ENCODE results near the gene PIP5KL1. TPM values are rescaled to one million over a fixed set of nuclear protein-coding genes. Genes with fewer than 3 reads are reported as not detected.

Gene PIP5KL1
- total and polyA plus RNA-seq, 2 experiments from 2014 or later, result 0.89 to 3.4 TPM

DNA sequence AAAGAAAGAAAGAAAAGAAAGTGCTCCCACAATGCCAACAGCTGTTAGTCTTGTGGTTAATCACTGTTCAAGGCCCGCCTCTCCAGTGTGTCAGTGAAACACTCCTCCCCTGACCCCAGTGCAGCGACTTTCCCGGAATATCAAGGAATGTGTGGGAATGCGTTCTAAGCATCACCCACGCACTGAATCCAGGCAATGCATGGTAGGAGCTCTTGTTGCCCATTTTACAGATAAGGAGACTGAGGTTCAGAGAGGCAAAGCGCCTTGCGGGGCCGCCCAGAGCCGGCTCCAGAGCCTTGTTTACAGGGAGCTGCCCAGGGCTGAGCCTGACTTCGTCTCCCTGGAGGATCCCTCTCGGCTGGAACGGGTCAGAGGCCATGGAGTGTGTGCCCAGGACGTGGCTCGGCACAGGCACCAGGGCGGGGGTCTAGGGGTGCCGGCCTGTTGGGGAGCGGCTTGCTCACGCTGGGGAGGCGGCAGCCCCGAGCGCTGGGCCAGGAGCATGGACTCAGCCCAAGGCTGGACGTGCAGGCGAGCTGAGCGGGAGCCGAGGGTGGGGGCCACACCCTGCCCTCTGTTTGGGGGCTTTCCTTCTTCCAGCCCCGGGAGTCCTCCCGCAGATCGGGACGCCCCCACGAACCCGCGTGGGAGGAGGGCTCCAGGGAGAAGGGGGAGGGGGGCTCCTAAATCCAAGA is 32.0 kb downstream of the PIP5KL1 start:
- Histone ChIP-seq H3K4me1 (ENCODE audit: low read depth) (peaks cover 18% of the 10 kb centered on the region), H3K4me3 (peak overlapping the region; percentile 80), H3K36me3 (peaks cover 17% of the 10 kb centered on the region), H3K9me3 (ENCODE audit: low read depth) (no peaks in the 10 kb centered on the region), H3K27me3 (no peaks in the 10 kb centered on the region), H3K27ac (peak overlapping the region; percentile 97)
- peak; percentile 45 to 96 for DNase-seq (ENCODE audit: low read depth in 1 of 2, low spot score in 1 of 2)
- no peak for TF ChIP-seq CTCF (IDR thresholded peaks at IDR 0.05; ENCODE audit: low read depth, low read length)

- Histone ChIP-seq H3K4me1 (ENCODE audit: low read depth) (peaks cover 13% of the 10 kb centered on the region), H3K4me3 (peak overlapping the region; percentile 18), H3K36me3 (peaks cover 30% of the 10 kb centered on the region), H3K27me3 (no peaks in the 10 kb centered on the region), H3K9me3 (ENCODE audit: low read depth) (no peaks in the 10 kb centered on the region), H3K27ac (peak overlapping the region; percentile 97)
- peak; percentile 93 for DNase-seq (ENCODE audit: low read depth in 1 of 2, low spot score in 1 of 2)
- TF ChIP-seq CTCF (IDR thresholded peaks at IDR 0.05; ENCODE audit: low read depth, low read length), result no peak
These were observed 33.3 kb downstream of the PIP5KL1 start for GRCh38 chr9:127897193-127897692.

DNA sequence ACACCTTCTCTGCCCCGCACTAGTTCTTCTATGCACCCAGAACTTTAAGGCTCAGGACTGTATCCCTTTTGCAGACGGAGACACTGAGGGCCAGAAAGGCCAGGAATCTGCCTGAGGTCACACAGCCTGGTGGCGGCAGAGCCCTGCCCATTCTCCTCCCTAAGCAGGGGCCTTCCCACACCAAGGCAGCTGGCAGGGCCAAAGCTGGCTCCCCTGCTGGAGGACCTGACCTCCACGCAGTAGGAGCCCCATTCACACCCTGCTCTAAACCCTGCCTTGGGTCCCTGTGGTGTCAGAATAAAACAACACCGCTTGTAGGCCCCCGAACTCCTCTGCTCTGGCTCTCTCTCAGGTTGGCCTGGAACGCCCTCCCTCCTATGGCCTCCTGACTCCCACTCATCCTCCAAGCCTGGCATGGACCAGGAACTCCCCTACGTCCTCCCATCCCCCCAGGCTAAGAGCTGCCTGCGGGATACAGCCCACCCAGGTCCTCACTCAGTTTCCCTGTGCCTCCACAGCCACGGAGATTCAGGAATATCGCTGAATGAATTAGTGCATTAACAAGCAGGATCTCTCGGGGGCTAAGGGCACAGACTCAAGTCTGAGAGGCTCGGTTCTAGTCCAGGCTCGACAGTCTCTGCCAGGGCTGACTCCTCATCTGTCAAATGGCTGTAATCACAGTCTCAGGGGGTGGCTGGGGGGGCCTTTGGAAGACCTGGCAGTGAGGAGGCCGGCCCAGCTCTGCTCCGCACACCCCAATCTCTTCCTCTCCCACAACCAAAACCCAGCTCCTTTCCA is 34.0 kb downstream of the PIP5KL1 start:
- Histone ChIP-seq H3K4me1 (ENCODE audit: low read depth) (peaks cover 13% of the 10 kb centered on the region), H3K4me3 (peak overlapping the region; percentile 18), H3K27me3 (no peaks in the 10 kb centered on the region), H3K27ac (peak overlapping the region; percentile 97), H3K36me3 (peaks cover 30% of the 10 kb centered on the region), H3K9me3 (ENCODE audit: low read depth) (no peaks in the 10 kb centered on the region)
- no peak for DNase-seq (ENCODE audit: low read depth in 1 of 2, low spot score in 1 of 2)
- TF ChIP-seq CTCF (IDR thresholded peaks at IDR 0.05; ENCODE audit: low read depth, low read length), result no peak

- H3K27me3 ChIP-seq, result no peaks in the 10 kb centered on the region
- H3K4me3 ChIP-seq, result no peak overlapping the region
- H3K36me3 ChIP-seq, result peaks cover 30% of the 10 kb centered on the region
- TF ChIP-seq CTCF (IDR thresholded peaks at IDR 0.05; ENCODE audit: low read depth, low read length), result no peak
- peaks cover 13% of the 10 kb centered on the region for H3K4me1 ChIP-seq (ENCODE audit: low read depth)
- H3K9me3 ChIP-seq (ENCODE audit: low read depth), result no peaks in the 10 kb centered on the region
- peak overlapping the region; percentile 97 for H3K27ac ChIP-seq
- DNase-seq (ENCODE audit: low read depth in 1 of 2, low spot score in 1 of 2), result no peak
These were observed 34.8 kb downstream of the PIP5KL1 start for GRCh38 chr9:127895811-127896210.

GRCh38 chr9:127893392-127893791 is 37.2 kb downstream of the PIP5KL1 start:
- DNase-seq (ENCODE audit: low read depth in 1 of 2, low spot score in 1 of 2), result no peak
- H3K36me3 ChIP-seq, result peaks cover 35% of the 10 kb centered on the region
- no peak for TF ChIP-seq CTCF (IDR thresholded peaks at IDR 0.05; ENCODE audit: low read depth, low read length)

More at GRCh38 chr9:127893392-127893791, 37.2 kb downstream of the PIP5KL1 start:
- H3K4me3 ChIP-seq, result no peak overlapping the region
- H3K27ac ChIP-seq, result no peak overlapping the region
- H3K4me1 ChIP-seq (ENCODE audit: low read depth), result peaks cover 10% of the 10 kb centered on the region
- H3K9me3 ChIP-seq (ENCODE audit: low read depth), result no peaks in the 10 kb centered on the region
- H3K27me3 ChIP-seq, result no peaks in the 10 kb centered on the region

Measured in cardiac muscle cell (in vitro differentiated cells and primary cell).